ENCODE measurements around the gene ADCY1. TPM values are rescaled to one million over a fixed set of nuclear protein-coding genes. Genes with fewer than 3 reads are reported as not detected.
"Not testable (repeated sequence)": the region's sequence is repeated elsewhere in the genome, so short reads cannot be mapped to it uniquely, and the experiment has no call there.

The ADCY1 gene
- total RNA-seq, 1 experiment from 2014 or later: not detected

DNA sequence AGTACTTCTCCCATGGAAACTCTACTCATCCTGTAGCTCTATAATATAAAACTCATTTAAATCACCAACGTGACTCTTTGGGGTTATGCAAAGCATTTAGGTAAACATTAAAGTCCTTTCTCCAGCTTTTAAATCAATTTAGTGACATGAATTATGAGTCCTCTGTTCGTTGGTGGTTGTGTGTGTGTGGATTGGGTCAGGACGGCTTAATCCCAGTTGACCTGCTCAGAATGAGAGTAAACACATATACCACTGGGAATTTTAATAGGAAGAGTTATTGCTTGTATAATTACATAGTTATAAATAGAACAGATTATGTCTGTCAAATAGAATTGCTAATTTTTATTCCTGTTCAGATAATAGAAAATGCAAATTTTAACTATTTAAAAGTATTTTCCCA, 30.7 kb upstream of the ADCY1 start:
- peaks cover 10% of the 10 kb centered on the region; the same call in 1 of the 2 replicates for H3K9me3 ChIP-seq (ENCODE audit: insufficient read depth, low read depth)
- H3K4me1 ChIP-seq (replicated peaks; ENCODE audit: insufficient read depth): no peaks in the 10 kb centered on the region
- no peak overlapping the region for H2AFZ ChIP-seq
- ChIA-PET POLR2A (ENCODE audit: unreplicated experiment) (no interaction called here), CTCF (interaction anchor here (0.6 kb wide), 1 partner anchor 16 kb away, joined by 3 read pairs; no protein-coding TSS in a partner anchor)
- H3K4me2 ChIP-seq: no peak overlapping the region
- TF ChIP-seq, protein P1, sequence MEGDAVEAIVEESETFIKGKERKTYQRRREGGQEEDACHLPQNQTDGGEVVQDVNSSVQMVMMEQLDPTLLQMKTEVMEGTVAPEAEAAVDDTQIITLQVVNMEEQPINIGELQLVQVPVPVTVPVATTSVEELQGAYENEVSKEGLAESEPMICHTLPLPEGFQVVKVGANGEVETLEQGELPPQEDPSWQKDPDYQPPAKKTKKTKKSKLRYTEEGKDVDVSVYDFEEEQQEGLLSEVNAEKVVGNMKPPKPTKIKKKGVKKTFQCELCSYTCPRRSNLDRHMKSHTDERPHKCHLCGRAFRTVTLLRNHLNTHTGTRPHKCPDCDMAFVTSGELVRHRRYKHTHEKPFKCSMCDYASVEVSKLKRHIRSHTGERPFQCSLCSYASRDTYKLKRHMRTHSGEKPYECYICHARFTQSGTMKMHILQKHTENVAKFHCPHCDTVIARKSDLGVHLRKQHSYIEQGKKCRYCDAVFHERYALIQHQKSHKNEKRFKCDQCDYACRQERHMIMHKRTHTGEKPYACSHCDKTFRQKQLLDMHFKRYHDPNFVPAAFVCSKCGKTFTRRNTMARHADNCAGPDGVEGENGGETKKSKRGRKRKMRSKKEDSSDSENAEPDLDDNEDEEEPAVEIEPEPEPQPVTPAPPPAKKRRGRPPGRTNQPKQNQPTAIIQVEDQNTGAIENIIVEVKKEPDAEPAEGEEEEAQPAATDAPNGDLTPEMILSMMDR (conservative IDR thresholded peaks at IDR 0.05): no peak
- no peak for TF ChIP-seq EZH2 (IDR thresholded peaks at IDR 0.05; ENCODE audit: low read depth)
- H3K27me3 ChIP-seq (ENCODE audit: insufficient read depth, low read depth): peaks cover 65% of the 10 kb centered on the region
- no peak overlapping the region for H3K4me3 ChIP-seq
- no peaks in the 10 kb centered on the region for H3K9me2 ChIP-seq (ENCODE audit: insufficient read depth)
- no peaks in the 10 kb centered on the region for H3F3A ChIP-seq (ENCODE audit: insufficient read depth, low read depth)
- BruUV-seq (replicated peaks): no TSS peak
- H3K27ac ChIP-seq: no peak overlapping the region
- no peaks in the 10 kb centered on the region for H3K36me3 ChIP-seq (ENCODE audit: low read depth)
- no peaks in the 10 kb centered on the region for H4K20me1 ChIP-seq (ENCODE audit: insufficient read depth)
- intact Hi-C loops (cut with micrococcal nuclease; ENCODE audit: unreplicated experiment): no loop called here
- DNase-seq: no peak
- H3K79me2 ChIP-seq (ENCODE audit: low read depth): no peaks in the 10 kb centered on the region

DNA sequence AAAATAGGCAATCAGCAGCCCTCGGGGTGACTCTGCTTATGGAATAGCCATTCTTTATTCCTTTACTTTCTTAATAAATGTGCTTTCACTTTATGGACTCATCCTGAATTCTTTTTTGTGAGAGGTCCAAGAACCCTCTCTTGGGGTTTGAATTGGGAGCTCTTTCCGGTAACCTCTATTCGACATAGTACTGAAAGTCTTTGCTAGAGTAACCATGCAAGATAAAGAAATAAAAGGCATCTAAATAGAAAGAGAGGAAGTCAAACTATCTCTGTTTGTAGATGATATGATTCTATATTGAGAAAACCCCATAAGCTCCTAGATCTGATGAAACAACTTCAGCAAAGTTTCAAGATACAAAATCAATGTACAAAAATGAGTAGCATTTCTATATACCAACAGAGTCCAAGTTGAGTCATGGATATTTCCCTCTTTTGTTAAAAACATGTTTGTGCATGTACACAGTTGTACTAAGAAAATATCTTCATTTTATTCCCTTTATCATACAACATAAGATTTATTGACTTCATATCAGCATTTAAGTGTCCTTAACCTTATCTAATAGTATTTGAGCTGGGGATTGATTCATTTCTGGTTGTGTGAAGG, 29.0 kb upstream of the ADCY1 start:
- DNase-seq; H3K27ac ChIP-seq; H3K9me2 ChIP-seq (ENCODE audit: insufficient read depth); BruUV-seq (replicated peaks); H3K9me3 ChIP-seq (ENCODE audit: insufficient read depth, low read depth); H3K4me2 ChIP-seq; POLR2A ChIA-PET (ENCODE audit: unreplicated experiment); H3F3A ChIP-seq (ENCODE audit: insufficient read depth, low read depth); H2AFZ ChIP-seq; H3K4me1 ChIP-seq (replicated peaks; ENCODE audit: insufficient read depth); H3K36me3 ChIP-seq (ENCODE audit: low read depth); H4K20me1 ChIP-seq (ENCODE audit: insufficient read depth); intact Hi-C loops (cut with micrococcal nuclease; ENCODE audit: unreplicated experiment); H3K4me3 ChIP-seq; H3K79me2 ChIP-seq (ENCODE audit: low read depth); CTCF ChIA-PET: not testable (repeated sequence)
- H3K27me3 ChIP-seq (ENCODE audit: insufficient read depth, low read depth): peaks cover 76% of the 10 kb centered on the region

DNA sequence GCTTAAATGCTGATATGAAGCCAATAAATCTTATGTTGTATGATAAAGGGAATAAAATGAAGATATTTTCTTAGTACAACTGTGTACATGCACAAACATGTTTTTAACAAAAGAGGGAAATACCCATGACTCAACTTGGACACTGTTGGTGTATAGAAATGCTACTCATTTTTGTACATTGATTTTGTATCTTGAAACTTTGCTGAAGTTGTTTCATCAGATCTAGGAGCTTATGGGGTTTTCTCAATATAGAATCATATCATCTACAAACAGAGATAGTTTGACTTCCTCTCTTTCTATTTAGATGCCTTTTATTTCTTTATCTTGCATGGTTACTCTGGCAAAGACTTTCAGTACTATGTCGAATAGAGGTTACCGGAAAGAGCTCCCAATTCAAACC, 25.3 kb upstream of the ADCY1 start:
- H3K9me3 ChIP-seq (ENCODE audit: insufficient read depth, low read depth); H3K27ac ChIP-seq; H3K79me2 ChIP-seq (ENCODE audit: low read depth); POLR2A ChIA-PET (ENCODE audit: unreplicated experiment); H2AFZ ChIP-seq; H3K4me3 ChIP-seq; H3K9me2 ChIP-seq (ENCODE audit: insufficient read depth); intact Hi-C loops (cut with micrococcal nuclease; ENCODE audit: unreplicated experiment); H3F3A ChIP-seq (ENCODE audit: insufficient read depth, low read depth); H3K36me3 ChIP-seq (ENCODE audit: low read depth); DNase-seq; BruUV-seq (replicated peaks); H3K4me1 ChIP-seq (replicated peaks; ENCODE audit: insufficient read depth); H4K20me1 ChIP-seq (ENCODE audit: insufficient read depth); H3K4me2 ChIP-seq; CTCF ChIA-PET: not testable (repeated sequence)
- H3K27me3 ChIP-seq (ENCODE audit: insufficient read depth, low read depth): peaks cover 62% of the 10 kb centered on the region

DNA sequence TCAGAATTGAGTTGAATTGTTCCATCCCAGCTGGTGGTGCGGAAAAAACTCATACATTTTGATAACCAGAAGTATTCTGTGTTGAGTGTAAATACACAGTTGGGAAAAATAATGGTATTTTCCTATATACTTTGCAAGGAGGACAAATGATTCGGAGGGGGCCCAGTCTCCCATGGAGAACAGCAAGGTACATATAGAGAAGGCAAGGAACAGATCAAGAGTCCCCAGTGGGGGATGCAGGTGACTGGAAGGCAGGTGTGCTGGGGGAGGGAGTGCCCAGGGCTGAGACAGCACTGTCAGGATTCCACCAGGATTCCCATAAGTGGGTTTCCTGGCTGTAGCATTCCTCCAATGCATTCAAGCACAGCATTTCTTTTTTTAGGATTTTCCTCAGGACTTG, 10.8 kb upstream of the ADCY1 start:
- BruUV-seq (replicated peaks): no TSS peak
- Histone ChIP-seq H3K4me2 (no peak overlapping the region), H3K4me1 (replicated peaks; ENCODE audit: insufficient read depth) (no peaks in the 10 kb centered on the region), H3K27me3 (ENCODE audit: insufficient read depth, low read depth) (peaks cover 92% of the 10 kb centered on the region), H3K9me2 (ENCODE audit: insufficient read depth) (no peaks in the 10 kb centered on the region), H3K9me3 (ENCODE audit: insufficient read depth, low read depth) (peaks cover 10% of the 10 kb centered on the region; the same call in 1 of the 2 replicates), H3K4me3 (no peak overlapping the region), H3K36me3 (ENCODE audit: low read depth) (no peaks in the 10 kb centered on the region), H3K27ac (no peak overlapping the region), H3K79me2 (ENCODE audit: low read depth) (no peaks in the 10 kb centered on the region), H3F3A (ENCODE audit: insufficient read depth, low read depth) (no peaks in the 10 kb centered on the region), H2AFZ (no peak overlapping the region), H4K20me1 (ENCODE audit: insufficient read depth) (no peaks in the 10 kb centered on the region)
- ChIA-PET CTCF (no interaction called here), POLR2A (ENCODE audit: unreplicated experiment) (no interaction called here)
- no peak for DNase-seq
- intact Hi-C loops (cut with micrococcal nuclease; ENCODE audit: unreplicated experiment): no loop called here
- no peak for TF ChIP-seq EZH2 (IDR thresholded peaks at IDR 0.05; ENCODE audit: low read depth)
- TF ChIP-seq, protein P1 (conservative IDR thresholded peaks at IDR 0.05): no peak
